Measurements from ENCODE around the gene METTL5. TPM values are rescaled to one million over a fixed set of nuclear protein-coding genes. Genes with fewer than 3 reads are reported as not detected.
"Not testable (repeated sequence)": the region's sequence is repeated elsewhere in the genome, so short reads cannot be mapped to it uniquely, and the experiment has no call there.

The METTL5 gene
- total RNA-seq, 3 donors from 2014 or later, result 33.3 to 60.3 (median 42.3) TPM

GRCh38 chr2:169822785-169823392, 1.8 kb downstream of the METTL5 start:
- ATAC-seq, result no peak

GRCh38 chr2:169822036-169822435, 2.7 kb downstream of the METTL5 start:
- intact Hi-C loops (cut with DNase I, micrococcal nuclease), result no loop called here
- no peaks in the 10 kb centered on the region for H3K9me3 ChIP-seq
- H3K4me3 ChIP-seq, result no peak overlapping the region
- TF ChIP-seq CTCF (IDR thresholded peaks at IDR 0.05), result no peak
- no peak for DNase-seq
- no peaks in the 10 kb centered on the region for H3K36me3 ChIP-seq (ENCODE audit: low read depth)
- peaks cover 17% of the 10 kb centered on the region for H3K4me1 ChIP-seq (ENCODE audit: low read depth)
- no peak for ATAC-seq

More at GRCh38 chr2:169822785-169823392, 1.8 kb downstream of the METTL5 start:
- intact Hi-C loops (cut with DNase I, micrococcal nuclease), result no loop called here
- Histone ChIP-seq H3K36me3 (ENCODE audit: low read depth) (no peaks in the 10 kb centered on the region), H3K9me3 (no peaks in the 10 kb centered on the region), H3K4me3 (no peak overlapping the region), H3K4me1 (ENCODE audit: low read depth) (peaks cover 17% of the 10 kb centered on the region)
- TF ChIP-seq CTCF (IDR thresholded peaks at IDR 0.05), result no peak
- DNase-seq, result no peak

GRCh38 chr2:169820101-169820500, 4.6 kb downstream of the METTL5 start:
- H3K4me1 ChIP-seq (ENCODE audit: low read depth), result peaks cover 15% of the 10 kb centered on the region
- H3K4me3 ChIP-seq; intact Hi-C loops (cut with DNase I, micrococcal nuclease); H3K9me3 ChIP-seq; ATAC-seq; DNase-seq; H3K36me3 ChIP-seq (ENCODE audit: low read depth): not testable (repeated sequence)

GRCh38 chr2:169819106-169819505, 5.6 kb downstream of the METTL5 start:
- intact Hi-C loops (cut with DNase I, micrococcal nuclease), result no loop called here
- no peak for TF ChIP-seq CTCF (IDR thresholded peaks at IDR 0.05)
- Histone ChIP-seq H3K36me3 (ENCODE audit: low read depth) (no peaks in the 10 kb centered on the region), H3K4me3 (no peak overlapping the region), H3K4me1 (ENCODE audit: low read depth) (peaks cover 11% of the 10 kb centered on the region), H3K9me3 (no peaks in the 10 kb centered on the region)
- DNase-seq (no peak), ATAC-seq (no peak)

GRCh38 chr2:169818241-169818640, 6.5 kb downstream of the METTL5 start:
- H3K36me3 ChIP-seq (ENCODE audit: low read depth), result no peaks in the 10 kb centered on the region
- intact Hi-C loops (cut with DNase I, micrococcal nuclease), result no loop called here
- no peak for TF ChIP-seq CTCF (IDR thresholded peaks at IDR 0.05)
- H3K9me3 ChIP-seq, result no peaks in the 10 kb centered on the region
- ATAC-seq (no peak), DNase-seq (no peak)
- peaks cover 3% of the 10 kb centered on the region for H3K4me1 ChIP-seq (ENCODE audit: low read depth)
- no peak overlapping the region for H3K4me3 ChIP-seq

GRCh38 chr2:169817369-169817768, 7.3 kb downstream of the METTL5 start:
- H3K9me3 ChIP-seq; H3K36me3 ChIP-seq (ENCODE audit: low read depth); intact Hi-C loops (cut with DNase I, micrococcal nuclease); ATAC-seq; H3K4me3 ChIP-seq; H3K4me1 ChIP-seq (ENCODE audit: low read depth); DNase-seq: not testable (repeated sequence)

- H3K4me3 ChIP-seq; DNase-seq; H3K36me3 ChIP-seq (ENCODE audit: low read depth); H3K9me3 ChIP-seq; H3K4me1 ChIP-seq (ENCODE audit: low read depth); ATAC-seq; intact Hi-C loops (cut with DNase I, micrococcal nuclease): not testable (repeated sequence)
These were observed 7.7 kb downstream of the METTL5 start for GRCh38 chr2:169816961-169817360.

Data from mucosa of descending colon (tissue), 3 donors.